Epithelial cell of esophagus (primary cell): ENCODE measurements around the gene UBXN11.

Experiments
- DNase-seq: peaks from one replicate; pipeline ENCODE4 v3.0.0; 2010; ENCODE audit warnings: low read depth
- H3K4me3 ChIP-seq: 2 replicates; pipeline ENCODE4 v1.5.1; 2011; ENCODE audit warnings: mild to moderate bottlenecking, low read length, control low read depth
- CTCF ChIP-seq: IDR thresholded peaks from 2 replicates; pipeline ENCODE4 v1.5.1; 2011; ENCODE audit warnings: low read depth, mild to moderate bottlenecking, low read length, control low read depth, inconsistent platforms; ENCODE audit not compliant: insufficient read depth; ENCODE audit errors: missing control alignments

UBXN11 gene

GRCh38 chr1:26291939-26292338 is 14.5 kb downstream of the UBXN11 start:
- no peak overlapping the region for H3K4me3 ChIP-seq
- DNase-seq, result no peak
- no peak for TF ChIP-seq CTCF

- no peak for TF ChIP-seq CTCF
- no peak for DNase-seq
- H3K4me3 ChIP-seq, result no peak overlapping the region
Observed at GRCh38 chr1:26291433-26291832, 15.0 kb downstream of the UBXN11 start.

GRCh38 chr1:26290882-26291261 is 15.6 kb downstream of the UBXN11 start:
- TF ChIP-seq CTCF, result no peak
- DNase-seq, result no peak
- H3K4me3 ChIP-seq, result no peak overlapping the region

GRCh38 chr1:26290122-26290881 is 16.1 kb downstream of the UBXN11 start:
- H3K4me3 ChIP-seq, result no peak overlapping the region
- DNase-seq, result no peak
- no peak for TF ChIP-seq CTCF

GRCh38 chr1:26289158-26290059 is 17.0 kb downstream of the UBXN11 start:
- DNase-seq, result no peak
- H3K4me3 ChIP-seq, result no peak overlapping the region
- TF ChIP-seq CTCF, result no peak

- no peak for TF ChIP-seq CTCF
- DNase-seq, result peak; percentile 64
- no peak overlapping the region for H3K4me3 ChIP-seq
Observed at GRCh38 chr1:26288311-26288941, 18.0 kb downstream of the UBXN11 start.
